ENCODE data around the gene GLRA1.

DNA sequence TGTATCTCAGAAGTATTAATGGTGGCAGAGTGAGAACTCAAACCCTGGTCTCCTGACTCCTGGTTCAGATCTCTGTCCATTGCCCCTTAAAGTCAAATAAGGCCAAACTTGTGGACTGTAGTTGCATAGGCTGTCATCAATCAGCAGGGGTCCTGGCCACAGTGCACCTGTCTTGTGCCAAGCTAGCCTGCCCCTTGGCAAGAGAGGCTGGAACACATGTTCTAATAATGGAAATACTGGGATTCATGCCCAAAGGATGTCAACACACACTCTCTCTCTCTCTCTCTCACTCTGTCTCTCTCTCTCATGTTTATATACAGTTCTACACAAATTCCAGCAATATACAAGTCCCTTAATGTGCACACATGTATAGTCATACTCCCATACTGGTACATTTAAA lies 44.3 kb downstream of the GLRA1 start:
- TF ChIP-seq, protein P1, sequence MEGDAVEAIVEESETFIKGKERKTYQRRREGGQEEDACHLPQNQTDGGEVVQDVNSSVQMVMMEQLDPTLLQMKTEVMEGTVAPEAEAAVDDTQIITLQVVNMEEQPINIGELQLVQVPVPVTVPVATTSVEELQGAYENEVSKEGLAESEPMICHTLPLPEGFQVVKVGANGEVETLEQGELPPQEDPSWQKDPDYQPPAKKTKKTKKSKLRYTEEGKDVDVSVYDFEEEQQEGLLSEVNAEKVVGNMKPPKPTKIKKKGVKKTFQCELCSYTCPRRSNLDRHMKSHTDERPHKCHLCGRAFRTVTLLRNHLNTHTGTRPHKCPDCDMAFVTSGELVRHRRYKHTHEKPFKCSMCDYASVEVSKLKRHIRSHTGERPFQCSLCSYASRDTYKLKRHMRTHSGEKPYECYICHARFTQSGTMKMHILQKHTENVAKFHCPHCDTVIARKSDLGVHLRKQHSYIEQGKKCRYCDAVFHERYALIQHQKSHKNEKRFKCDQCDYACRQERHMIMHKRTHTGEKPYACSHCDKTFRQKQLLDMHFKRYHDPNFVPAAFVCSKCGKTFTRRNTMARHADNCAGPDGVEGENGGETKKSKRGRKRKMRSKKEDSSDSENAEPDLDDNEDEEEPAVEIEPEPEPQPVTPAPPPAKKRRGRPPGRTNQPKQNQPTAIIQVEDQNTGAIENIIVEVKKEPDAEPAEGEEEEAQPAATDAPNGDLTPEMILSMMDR (IDR thresholded peaks at IDR 0.05; ENCODE audit: low read depth, low read length, missing input control), result no peak
- TF ChIP-seq YY1 (IDR thresholded peaks at IDR 0.05) (no peak), HNF4G (IDR thresholded peaks at IDR 0.05) (no peak), SP1 (IDR thresholded peaks at IDR 0.05) (no peak), RAD21 (IDR thresholded peaks at IDR 0.05) (no peak), FOXA2 (IDR thresholded peaks at IDR 0.05) (no peak), FOXA1 (IDR thresholded peaks at IDR 0.05) (no peak), RXRA (IDR thresholded peaks at IDR 0.05) (no peak), GABPA (IDR thresholded peaks at IDR 0.05 in 1 of 2, conservative IDR thresholded peaks at IDR 0.05 in 1 of 2) (no peak), TAF1 (conservative IDR thresholded peaks at IDR 0.05) (no peak)
- TF ChIP-seq, protein P2, sequence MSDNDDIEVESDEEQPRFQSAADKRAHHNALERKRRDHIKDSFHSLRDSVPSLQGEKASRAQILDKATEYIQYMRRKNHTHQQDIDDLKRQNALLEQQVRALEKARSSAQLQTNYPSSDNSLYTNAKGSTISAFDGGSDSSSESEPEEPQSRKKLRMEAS (IDR thresholded peaks at IDR 0.05), result no peak
- TF ChIP-seq, protein P3, sequence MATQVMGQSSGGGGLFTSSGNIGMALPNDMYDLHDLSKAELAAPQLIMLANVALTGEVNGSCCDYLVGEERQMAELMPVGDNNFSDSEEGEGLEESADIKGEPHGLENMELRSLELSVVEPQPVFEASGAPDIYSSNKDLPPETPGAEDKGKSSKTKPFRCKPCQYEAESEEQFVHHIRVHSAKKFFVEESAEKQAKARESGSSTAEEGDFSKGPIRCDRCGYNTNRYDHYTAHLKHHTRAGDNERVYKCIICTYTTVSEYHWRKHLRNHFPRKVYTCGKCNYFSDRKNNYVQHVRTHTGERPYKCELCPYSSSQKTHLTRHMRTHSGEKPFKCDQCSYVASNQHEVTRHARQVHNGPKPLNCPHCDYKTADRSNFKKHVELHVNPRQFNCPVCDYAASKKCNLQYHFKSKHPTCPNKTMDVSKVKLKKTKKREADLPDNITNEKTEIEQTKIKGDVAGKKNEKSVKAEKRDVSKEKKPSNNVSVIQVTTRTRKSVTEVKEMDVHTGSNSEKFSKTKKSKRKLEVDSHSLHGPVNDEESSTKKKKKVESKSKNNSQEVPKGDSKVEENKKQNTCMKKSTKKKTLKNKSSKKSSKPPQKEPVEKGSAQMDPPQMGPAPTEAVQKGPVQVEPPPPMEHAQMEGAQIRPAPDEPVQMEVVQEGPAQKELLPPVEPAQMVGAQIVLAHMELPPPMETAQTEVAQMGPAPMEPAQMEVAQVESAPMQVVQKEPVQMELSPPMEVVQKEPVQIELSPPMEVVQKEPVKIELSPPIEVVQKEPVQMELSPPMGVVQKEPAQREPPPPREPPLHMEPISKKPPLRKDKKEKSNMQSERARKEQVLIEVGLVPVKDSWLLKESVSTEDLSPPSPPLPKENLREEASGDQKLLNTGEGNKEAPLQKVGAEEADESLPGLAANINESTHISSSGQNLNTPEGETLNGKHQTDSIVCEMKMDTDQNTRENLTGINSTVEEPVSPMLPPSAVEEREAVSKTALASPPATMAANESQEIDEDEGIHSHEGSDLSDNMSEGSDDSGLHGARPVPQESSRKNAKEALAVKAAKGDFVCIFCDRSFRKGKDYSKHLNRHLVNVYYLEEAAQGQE (IDR thresholded peaks at IDR 0.05), result no peak
- TF ChIP-seq, protein P4, sequence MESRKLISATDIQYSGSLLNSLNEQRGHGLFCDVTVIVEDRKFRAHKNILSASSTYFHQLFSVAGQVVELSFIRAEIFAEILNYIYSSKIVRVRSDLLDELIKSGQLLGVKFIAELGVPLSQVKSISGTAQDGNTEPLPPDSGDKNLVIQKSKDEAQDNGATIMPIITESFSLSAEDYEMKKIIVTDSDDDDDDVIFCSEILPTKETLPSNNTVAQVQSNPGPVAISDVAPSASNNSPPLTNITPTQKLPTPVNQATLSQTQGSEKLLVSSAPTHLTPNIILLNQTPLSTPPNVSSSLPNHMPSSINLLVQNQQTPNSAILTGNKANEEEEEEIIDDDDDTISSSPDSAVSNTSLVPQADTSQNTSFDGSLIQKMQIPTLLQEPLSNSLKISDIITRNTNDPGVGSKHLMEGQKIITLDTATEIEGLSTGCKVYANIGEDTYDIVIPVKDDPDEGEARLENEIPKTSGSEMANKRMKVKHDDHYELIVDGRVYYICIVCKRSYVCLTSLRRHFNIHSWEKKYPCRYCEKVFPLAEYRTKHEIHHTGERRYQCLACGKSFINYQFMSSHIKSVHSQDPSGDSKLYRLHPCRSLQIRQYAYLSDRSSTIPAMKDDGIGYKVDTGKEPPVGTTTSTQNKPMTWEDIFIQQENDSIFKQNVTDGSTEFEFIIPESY (IDR thresholded peaks at IDR 0.05), result no peak

Measured in liver (tissue), 3 donors.